Panc1 (cell line): ENCODE results near the gene CISD3.

Experiments
- POLR2AphosphoS5 ChIP-seq: IDR thresholded peaks from 2 replicates; pipeline ENCODE4 v1.6.1; 2012; ENCODE audit warnings: mild to moderate bottlenecking, low read depth, low read length, moderate library complexity
- TCF7L2 ChIP-seq: IDR thresholded peaks from 2 replicates; pipeline ENCODE4 v1.6.1; 2011; ENCODE audit warnings: mild to moderate bottlenecking, low read depth, low read length, inconsistent platforms
- TF ChIP-seq, protein P1 (sequence below): fragments of 450-650 bp; IDR thresholded peaks from 2 replicates; pipeline ENCODE4 v1.5.1; 2017; ENCODE audit warnings: mild to moderate bottlenecking

DNA sequence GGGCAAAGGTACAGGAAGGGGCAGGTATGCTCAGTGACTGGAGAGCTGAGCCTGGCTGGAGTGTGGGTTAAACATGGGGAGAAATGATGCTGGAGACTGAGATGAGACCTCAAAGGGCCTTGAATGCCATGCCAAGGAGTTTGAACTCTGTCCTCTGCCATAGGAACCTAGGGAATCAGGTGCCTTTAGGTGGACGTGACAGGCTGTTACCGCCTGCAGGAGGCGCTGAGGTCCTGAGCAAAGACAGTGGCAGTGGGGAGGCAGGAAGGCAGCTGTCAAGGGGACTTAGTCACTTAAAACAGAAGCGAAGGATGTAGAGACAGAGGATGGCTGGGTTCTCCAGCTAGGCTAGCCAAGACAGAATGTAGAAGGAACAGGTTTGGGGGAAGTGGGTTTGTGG is 31.5 kb downstream of the CISD3 start:
- TF ChIP-seq, protein P1, sequence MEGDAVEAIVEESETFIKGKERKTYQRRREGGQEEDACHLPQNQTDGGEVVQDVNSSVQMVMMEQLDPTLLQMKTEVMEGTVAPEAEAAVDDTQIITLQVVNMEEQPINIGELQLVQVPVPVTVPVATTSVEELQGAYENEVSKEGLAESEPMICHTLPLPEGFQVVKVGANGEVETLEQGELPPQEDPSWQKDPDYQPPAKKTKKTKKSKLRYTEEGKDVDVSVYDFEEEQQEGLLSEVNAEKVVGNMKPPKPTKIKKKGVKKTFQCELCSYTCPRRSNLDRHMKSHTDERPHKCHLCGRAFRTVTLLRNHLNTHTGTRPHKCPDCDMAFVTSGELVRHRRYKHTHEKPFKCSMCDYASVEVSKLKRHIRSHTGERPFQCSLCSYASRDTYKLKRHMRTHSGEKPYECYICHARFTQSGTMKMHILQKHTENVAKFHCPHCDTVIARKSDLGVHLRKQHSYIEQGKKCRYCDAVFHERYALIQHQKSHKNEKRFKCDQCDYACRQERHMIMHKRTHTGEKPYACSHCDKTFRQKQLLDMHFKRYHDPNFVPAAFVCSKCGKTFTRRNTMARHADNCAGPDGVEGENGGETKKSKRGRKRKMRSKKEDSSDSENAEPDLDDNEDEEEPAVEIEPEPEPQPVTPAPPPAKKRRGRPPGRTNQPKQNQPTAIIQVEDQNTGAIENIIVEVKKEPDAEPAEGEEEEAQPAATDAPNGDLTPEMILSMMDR = no peak
- TF ChIP-seq POLR2AphosphoS5 (no peak), TCF7L2 (no peak)
